ENCODE measurements around the gene FAM221B.

GRCh38 chr9:35867538-35867937 lies 39.0 kb upstream of the FAM221B start:
- TF ChIP-seq, protein P1, sequence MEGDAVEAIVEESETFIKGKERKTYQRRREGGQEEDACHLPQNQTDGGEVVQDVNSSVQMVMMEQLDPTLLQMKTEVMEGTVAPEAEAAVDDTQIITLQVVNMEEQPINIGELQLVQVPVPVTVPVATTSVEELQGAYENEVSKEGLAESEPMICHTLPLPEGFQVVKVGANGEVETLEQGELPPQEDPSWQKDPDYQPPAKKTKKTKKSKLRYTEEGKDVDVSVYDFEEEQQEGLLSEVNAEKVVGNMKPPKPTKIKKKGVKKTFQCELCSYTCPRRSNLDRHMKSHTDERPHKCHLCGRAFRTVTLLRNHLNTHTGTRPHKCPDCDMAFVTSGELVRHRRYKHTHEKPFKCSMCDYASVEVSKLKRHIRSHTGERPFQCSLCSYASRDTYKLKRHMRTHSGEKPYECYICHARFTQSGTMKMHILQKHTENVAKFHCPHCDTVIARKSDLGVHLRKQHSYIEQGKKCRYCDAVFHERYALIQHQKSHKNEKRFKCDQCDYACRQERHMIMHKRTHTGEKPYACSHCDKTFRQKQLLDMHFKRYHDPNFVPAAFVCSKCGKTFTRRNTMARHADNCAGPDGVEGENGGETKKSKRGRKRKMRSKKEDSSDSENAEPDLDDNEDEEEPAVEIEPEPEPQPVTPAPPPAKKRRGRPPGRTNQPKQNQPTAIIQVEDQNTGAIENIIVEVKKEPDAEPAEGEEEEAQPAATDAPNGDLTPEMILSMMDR (IDR thresholded peaks at IDR 0.05): no peak
- TF ChIP-seq POLR2AphosphoS5 (IDR thresholded peaks at IDR 0.05) (no peak), EP300 (IDR thresholded peaks at IDR 0.05) (no peak)

Measured in sigmoid colon (tissue), 4 donors.